GM21381 (cell line): ENCODE measurements around the gene PRDM5.

Experiments
- ATAC-seq: cut with Tn5 transposase; IDR thresholded peaks from one replicate; pipeline ENCODE4 v1.9.1; 2021; ENCODE audit warnings: mild to moderate bottlenecking, moderate library complexity; ENCODE audit not compliant: unreplicated experiment

The PRDM5 gene

GRCh38 chr4:120915336-120915735 is 7.2 kb downstream of the PRDM5 start:
- ATAC-seq = no peak

GRCh38 chr4:120903419-120903818 is 19.1 kb downstream of the PRDM5 start:
- ATAC-seq = no peak

GRCh38 chr4:120902925-120903324 is 19.6 kb downstream of the PRDM5 start:
- no peak for ATAC-seq

- ATAC-seq = no peak
These were observed 20.8 kb downstream of the PRDM5 start for GRCh38 chr4:120901731-120902130.

GRCh38 chr4:120897981-120898719 is 24.4 kb downstream of the PRDM5 start:
- ATAC-seq = no peak

GRCh38 chr4:120895554-120895953 is 27.0 kb downstream of the PRDM5 start:
- ATAC-seq = no peak

GRCh38 chr4:120893314-120893713 is 29.2 kb downstream of the PRDM5 start:
- no peak for ATAC-seq

- no peak for ATAC-seq
These were observed 36.3 kb downstream of the PRDM5 start for GRCh38 chr4:120886191-120886590.

GRCh38 chr4:120881846-120882245 is 40.7 kb downstream of the PRDM5 start:
- ATAC-seq = no peak

GRCh38 chr4:120881351-120881750 is 41.2 kb downstream of the PRDM5 start:
- ATAC-seq = no peak

GRCh38 chr4:120877021-120877420 is 45.5 kb downstream of the PRDM5 start:
- ATAC-seq = no peak

- ATAC-seq = no peak
These were observed 47.4 kb downstream of the PRDM5 start for GRCh38 chr4:120874792-120875774.

- ATAC-seq = no peak
These were observed 49.0 kb downstream of the PRDM5 start for GRCh38 chr4:120873554-120873953.

GRCh38 chr4:120871173-120871572 is 51.4 kb downstream of the PRDM5 start:
- ATAC-seq = no peak

- no peak for ATAC-seq
These were observed 52.2 kb downstream of the PRDM5 start for GRCh38 chr4:120870279-120870673.

GRCh38 chr4:120869613-120870278 is 52.8 kb downstream of the PRDM5 start:
- ATAC-seq = no peak

GRCh38 chr4:120867506-120867905 is 55.0 kb downstream of the PRDM5 start:
- no peak for ATAC-seq

GRCh38 chr4:120865985-120866384 is 56.5 kb downstream of the PRDM5 start:
- ATAC-seq = no peak

- ATAC-seq = no peak
These were observed 57.6 kb downstream of the PRDM5 start for GRCh38 chr4:120864969-120865368.

GRCh38 chr4:120862432-120862831 is 60.1 kb downstream of the PRDM5 start:
- no peak for ATAC-seq

GRCh38 chr4:120861852-120862251 is 60.7 kb downstream of the PRDM5 start:
- ATAC-seq = no peak
